Activated naive CD4-positive, alpha-beta T cell (primary cell): ENCODE measurements around the gene KRT74.
A peak's percentile ranks its signal among the peaks of the same experiment; 100 is the strongest.
"Not testable (repeated sequence)": the region's sequence is repeated elsewhere in the genome, so short reads cannot be mapped to it uniquely, and the experiment has no call there.

ENCODE experiments used
- DNase-seq, 4 experiments: peaks; one replicate each; lab custom pipeline; 2025; lab: John Stamatoyannopoulos, UW

The KRT74 gene

DNA sequence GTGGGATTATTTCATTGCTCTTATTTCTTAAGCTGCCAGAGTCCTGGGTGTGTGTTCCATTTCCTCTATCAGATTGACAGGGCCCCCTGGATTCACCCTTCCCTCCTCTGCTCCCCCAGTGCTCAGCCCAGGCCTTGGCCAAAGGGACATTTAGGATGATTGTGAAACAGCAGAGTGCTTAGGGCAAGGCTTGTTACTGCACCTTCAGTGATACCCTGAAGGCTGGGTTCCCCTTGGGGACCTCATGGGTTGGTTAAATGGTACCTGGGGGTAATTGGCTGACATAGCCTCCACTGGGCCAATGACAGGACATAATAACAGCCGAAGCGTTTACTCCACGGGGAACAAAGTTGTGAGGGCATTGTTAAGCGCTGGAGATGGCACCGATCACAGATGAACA lies 28.9 kb upstream of the KRT74 start:
- DNase-seq, result no peak

DNA sequence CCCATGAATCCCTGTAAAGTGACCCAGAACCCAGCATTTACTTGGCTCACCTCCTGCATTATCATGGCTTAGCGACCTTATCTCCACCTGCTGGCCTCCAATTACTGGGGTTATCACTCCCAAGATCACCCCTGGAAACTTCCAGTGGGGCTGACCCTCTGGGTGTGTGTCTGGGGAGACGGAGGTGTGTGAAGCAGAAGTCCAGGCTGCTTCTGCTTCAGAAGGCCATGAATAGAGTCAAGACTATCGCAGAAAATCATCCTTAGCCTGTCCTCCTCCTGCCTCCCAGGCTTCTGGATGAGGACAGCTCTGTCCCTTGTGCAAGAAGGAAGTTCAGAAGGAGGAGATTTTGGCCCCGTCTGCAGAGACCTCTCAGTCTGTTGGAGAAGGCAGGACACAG lies 28.0 kb upstream of the KRT74 start:
- DNase-seq, result no peak

GRCh38 chr12:52600941-52601481 lies 27.4 kb upstream of the KRT74 start, which contains the start of gene KRT72:
Gene KRT72 (minus strand): TSS chr12:52601463. CDS start chr12:52601452, 11 bp downstream.
- DNase-seq, result no peak

DNA sequence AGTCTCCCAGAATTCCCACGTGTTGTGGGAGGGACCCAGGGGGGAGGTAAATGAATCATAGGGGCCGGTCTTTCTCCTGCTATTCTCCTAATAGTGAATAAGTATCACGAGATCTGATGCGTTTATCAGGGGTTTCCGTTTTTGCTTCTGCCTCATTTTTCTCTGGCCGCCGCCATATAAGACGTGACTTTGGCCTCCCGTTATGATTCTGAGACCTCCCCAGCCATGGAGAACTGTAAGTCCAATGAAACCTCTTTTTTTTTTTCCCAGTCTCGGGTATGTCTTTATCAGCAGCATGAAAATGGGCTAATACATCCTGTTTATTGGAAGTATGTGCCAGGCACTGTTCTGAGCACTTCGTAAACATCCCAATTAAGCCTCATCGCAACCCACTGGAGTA lies 26.8 kb upstream of the KRT74 start:
- no peak for DNase-seq

- DNase-seq, result no peak
Observed at GRCh38 chr12:52600071-52600470, 26.4 kb upstream of the KRT74 start.

DNA sequence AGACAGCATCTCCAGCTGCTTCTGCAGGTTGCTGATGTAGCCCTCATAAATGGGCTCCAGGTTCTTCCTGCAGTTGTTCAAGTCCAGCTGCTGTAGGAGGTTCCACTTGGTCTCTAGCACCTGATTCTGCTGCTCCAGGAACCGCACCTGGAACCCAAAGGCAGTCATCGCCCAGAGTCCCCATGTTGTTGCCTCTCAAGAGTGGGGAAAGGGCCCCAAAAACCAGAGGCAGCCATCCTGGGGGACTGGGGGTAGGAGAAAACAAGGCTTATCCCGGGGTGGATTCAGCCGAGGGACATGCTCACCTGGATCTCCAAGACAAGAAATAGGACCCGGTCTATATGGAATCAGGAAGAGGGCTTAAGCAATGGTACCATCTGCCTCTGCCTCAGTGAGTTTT lies 25.3 kb upstream of the KRT74 start:
- DNase-seq, result no peak

- DNase-seq, result not testable (repeated sequence)
Observed at GRCh38 chr12:52594237-52594636, 20.6 kb upstream of the KRT74 start.

- DNase-seq, result no peak
Observed at GRCh38 chr12:52591521-52591920, 17.9 kb upstream of the KRT74 start.

GRCh38 chr12:52590021-52590420 lies 16.4 kb upstream of the KRT74 start:
- no peak for DNase-seq

DNA sequence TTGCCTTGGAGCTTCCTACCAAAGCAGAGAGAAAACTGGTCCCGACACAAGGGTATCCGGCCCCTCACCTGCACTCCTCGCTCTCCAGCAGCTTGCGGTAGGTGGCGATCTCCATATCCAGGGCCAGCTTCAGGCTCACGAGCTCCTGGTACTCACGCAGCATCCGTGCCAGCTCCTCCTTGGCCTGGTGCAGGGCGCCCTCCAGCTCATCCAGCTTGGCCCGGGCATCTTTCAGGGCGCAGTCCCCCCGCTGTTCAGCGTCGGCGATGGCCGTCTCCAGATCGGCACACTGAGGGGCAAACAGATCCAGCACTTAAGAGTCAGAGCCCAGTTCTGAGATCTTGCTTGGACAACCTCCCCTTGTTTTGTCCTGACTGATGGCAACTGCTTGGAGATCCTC lies 13.9 kb upstream of the KRT74 start:
- no peak for DNase-seq

GRCh38 chr12:52585946-52586345 lies 12.3 kb upstream of the KRT74 start:
- DNase-seq, result peak in 3 of 4 experiments; percentile 21 to 73 (median 58)

DNA sequence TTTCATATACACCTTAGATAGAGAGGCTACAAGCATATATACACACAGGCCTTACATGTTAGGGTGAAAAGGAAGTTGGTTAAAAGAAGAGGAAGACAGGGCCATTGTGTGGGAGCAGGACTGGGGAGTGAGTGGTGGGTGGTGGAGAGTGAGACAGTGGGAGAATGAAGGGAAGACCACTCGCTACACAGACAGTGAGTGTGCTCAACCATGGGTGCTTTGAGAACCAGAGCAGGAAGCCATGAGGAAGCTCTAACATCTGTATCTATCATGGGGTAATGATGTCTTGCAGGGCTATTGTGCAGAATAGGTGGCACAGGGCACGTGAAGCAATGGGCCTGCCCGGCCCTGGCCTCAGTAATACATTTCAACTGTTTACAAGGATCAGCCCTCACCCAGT lies 11.4 kb upstream of the KRT74 start:
- no peak for DNase-seq

GRCh38 chr12:52584156-52584682 lies 10.6 kb upstream of the KRT74 start:
- DNase-seq, result no peak

- DNase-seq, result peak; percentile 21 to 55 (median 32)
Observed at GRCh38 chr12:52582971-52583456, 9.4 kb upstream of the KRT74 start.

- DNase-seq, result no peak
Observed at GRCh38 chr12:52582486-52582885, 8.8 kb upstream of the KRT74 start.

- no peak for DNase-seq
Observed at GRCh38 chr12:52581481-52581880, 7.8 kb upstream of the KRT74 start.

DNA sequence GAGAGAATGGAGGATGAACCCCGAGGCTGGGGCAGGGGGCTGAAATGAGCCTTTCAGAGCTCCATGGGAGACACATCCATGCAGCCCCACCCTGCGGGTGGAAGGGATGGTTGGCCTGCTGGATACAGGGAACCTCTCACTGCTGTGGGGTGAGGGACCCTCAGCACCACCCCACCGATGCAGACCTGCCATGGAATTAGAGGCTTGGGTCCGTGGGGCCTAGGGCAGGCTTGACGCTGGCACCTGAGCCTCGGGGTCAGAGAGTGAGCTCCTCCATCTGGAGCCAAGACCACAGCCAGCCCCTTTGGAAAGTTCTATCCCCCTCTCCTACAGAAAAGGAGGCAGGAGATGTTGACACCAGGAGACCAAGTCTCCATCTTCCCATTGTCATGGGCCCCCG lies 7.4 kb upstream of the KRT74 start:
- DNase-seq, result no peak

DNA sequence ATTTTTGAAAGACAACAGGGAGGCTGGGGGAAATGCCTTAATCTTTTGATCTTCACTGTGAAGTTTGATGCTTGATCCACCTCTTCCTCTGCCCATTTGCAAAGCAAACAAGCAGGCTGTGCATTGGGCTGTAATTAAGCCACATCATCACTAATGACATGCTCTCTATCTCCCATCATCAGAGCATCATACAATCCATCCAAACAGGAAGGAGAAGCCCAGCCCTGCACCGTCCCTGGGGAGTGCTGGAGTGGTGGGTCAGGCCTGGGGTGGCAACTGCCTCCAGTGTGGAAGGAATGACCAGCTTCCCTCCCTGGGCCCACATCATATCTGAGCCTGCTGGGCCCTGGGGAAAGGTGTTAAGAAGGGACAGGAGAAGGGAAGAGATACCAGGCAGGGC lies 6.9 kb upstream of the KRT74 start:
- DNase-seq, result no peak

- no peak for DNase-seq
Observed at GRCh38 chr12:52579468-52580465, 6.1 kb upstream of the KRT74 start.

DNA sequence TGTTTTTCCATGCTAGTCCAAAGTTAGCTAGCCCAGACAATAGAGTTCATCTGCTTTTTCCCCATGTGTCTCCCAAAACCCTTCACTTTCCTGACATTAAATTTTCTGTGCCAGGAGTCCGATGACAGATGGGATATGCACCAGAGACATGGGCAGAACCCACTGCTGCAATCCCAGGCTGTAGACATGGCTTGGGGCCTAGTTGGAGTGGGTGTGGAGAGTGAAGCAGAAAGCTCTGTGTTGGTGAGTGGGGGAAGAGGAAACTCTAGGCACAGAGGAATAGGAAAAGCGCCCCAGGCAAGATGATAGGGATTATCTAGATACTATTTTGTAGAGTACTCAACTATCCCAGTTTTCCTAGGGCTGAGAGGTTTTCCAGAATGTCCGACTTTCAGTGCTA lies 4.8 kb upstream of the KRT74 start:
- no peak for DNase-seq

- no peak for DNase-seq
Observed at GRCh38 chr12:52577316-52577715, 3.7 kb upstream of the KRT74 start.

DNA sequence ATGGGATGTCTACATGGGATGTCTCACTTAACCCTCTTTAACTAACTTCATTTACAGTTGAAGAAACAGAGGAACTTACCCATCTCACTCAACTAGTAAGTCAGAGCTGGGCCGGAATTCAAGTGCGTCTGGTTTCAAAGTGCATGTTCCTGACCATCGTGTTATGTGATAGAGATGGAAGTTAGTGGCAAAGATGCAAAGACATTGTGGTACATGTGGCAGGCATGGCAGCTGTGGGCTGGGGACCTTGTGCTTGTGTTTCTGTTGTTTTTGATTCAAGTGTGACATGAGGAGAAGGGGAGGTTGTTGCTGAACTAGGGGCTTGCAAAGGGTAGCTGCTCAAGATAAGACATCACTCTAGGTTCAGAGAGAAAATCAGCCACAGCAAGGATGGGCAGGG lies 2.3 kb upstream of the KRT74 start:
- no peak for DNase-seq

GRCh38 chr12:52575256-52575655 lies 1.6 kb upstream of the KRT74 start:
- no peak for DNase-seq
